GM12878 (cell line): ENCODE data around the gene SHPK. TPM values are rescaled to one million over a fixed set of nuclear protein-coding genes. Genes with fewer than 3 reads are reported as not detected.

Source experiments
- ATAC-seq: fragments of 200-7000 bp; cut with Tn5 transposase; 3 replicates; pipeline ENCODE4 v1.9.1; 2020; ENCODE audit warnings: mild to moderate bottlenecking, moderate library complexity
- BruUV-seq: library from RNA; stranded (reverse); fragments of 400-500 nt; replicated peaks from 2 replicates; lab custom pipeline; 2021; lab: Mats Ljungman, UMichigan
- CTCF ChIA-PET: fragments of 300-600 bp; sonication (Branson Sonifier 250); formaldehyde crosslinking; extraction: SDS; loops from one replicate; lab custom pipeline; 2021; ENCODE audit warnings: inconsistent platforms; lab: Yijun Ruan, JAX
- POLR2A ChIA-PET: fragments of 350-600 bp; formaldehyde crosslinking; extraction: SDS; loops from one replicate; lab custom pipeline; 2021; ENCODE audit warnings: inconsistent platforms; lab: Charles Lee
- RAD21 ChIA-PET: fragments of 300-600 bp; sonication (Branson Sonifier 250); formaldehyde crosslinking; loops from one replicate; lab custom pipeline; 2023; ENCODE audit warnings: antibody characterized with exemption; ENCODE audit not compliant: unreplicated experiment; lab: Charles Lee
- SMC1A ChIA-PET: fragments of 300-600 bp; sonication (Branson Sonifier 250); formaldehyde crosslinking; loops from one replicate; lab custom pipeline; 2023; ENCODE audit not compliant: unreplicated experiment, uncharacterized antibody; lab: Charles Lee
- DNase-seq: peaks from one replicate; pipeline ENCODE4 v3.0.0-alpha.2; 2011; ENCODE audit warnings: low read depth, low spot score
- FAIRE-seq: peaks from 3 replicates; lab custom pipeline; 2011; peaks lifted over from hg19 to GRCh38; lab: Jason Lieb, UNC
- H2AFZ ChIP-seq: 2 replicates; pipeline ENCODE4 v1.6.0; 2011; ENCODE audit warnings: low read depth, low read length, control low read depth; ENCODE audit not compliant: control insufficient read depth
- H3K27ac ChIP-seq: 2 replicates; pipeline ENCODE4 v1.5.1; 2011; ENCODE audit warnings: control low read depth; ENCODE audit not compliant: control insufficient read depth, insufficient read depth
- H3K27me3 ChIP-seq, 2 experiments: replicated peaks in 1 of 2; 2 replicates each; pipeline versions ENCODE4 v1.6.0 to v1.6.1; 2011; ENCODE audit warnings: low read length in 1 of 2; ENCODE audit not compliant: control insufficient read depth in 2 of 2, insufficient read depth in 2 of 2
- H3K36me3 ChIP-seq, 2 experiments: 2 replicates each; pipeline ENCODE4 v1.5.1; 2011; ENCODE audit warnings: low read length in 1 of 2; ENCODE audit not compliant: control insufficient read depth in 2 of 2, insufficient read depth in 2 of 2
- H3K4me1 ChIP-seq: 2 replicates; pipeline ENCODE4 v1.6.1; 2011; ENCODE audit warnings: mild to moderate bottlenecking, low read length, moderate library complexity, mixed read lengths; ENCODE audit not compliant: control insufficient read depth, insufficient read depth
- H3K4me2 ChIP-seq: 2 replicates; pipeline ENCODE4 v1.6.0; 2011; ENCODE audit warnings: control low read depth; ENCODE audit not compliant: control insufficient read depth, insufficient read depth
- H3K4me3 ChIP-seq: fragments of 200-600 bp; sonication (generic); 2 replicates; pipeline ENCODE4 v1.5.1; 2016
- H3K79me2 ChIP-seq: 2 replicates; pipeline ENCODE4 v1.6.0; 2011; ENCODE audit warnings: low read length; ENCODE audit not compliant: control insufficient read depth, insufficient read depth
- H3K9ac ChIP-seq: 2 replicates; pipeline ENCODE4 v1.8.0; 2011; ENCODE audit warnings: low read length, control low read depth, mixed read lengths; ENCODE audit not compliant: control insufficient read depth, insufficient read depth
- H3K9me3 ChIP-seq: replicated peaks from 3 replicates; pipeline ENCODE4 v1.5.1; 2011; ENCODE audit warnings: mild to moderate bottlenecking, low read length; ENCODE audit not compliant: control insufficient read depth, insufficient read depth
- H4K20me1 ChIP-seq: 2 replicates; pipeline ENCODE4 v1.6.0; 2011; ENCODE audit not compliant: control insufficient read depth, insufficient read depth
- CREB1 ChIP-seq: IDR thresholded peaks from 2 replicates; pipeline ENCODE4 v1.6.1; 2012; ENCODE audit warnings: low read depth, mild to moderate bottlenecking, inconsistent platforms
- GABPA ChIP-seq: IDR thresholded peaks from 2 replicates; pipeline ENCODE4 v1.6.1; 2014; ENCODE audit warnings: antibody characterized with exemption, low read depth, mild to moderate bottlenecking, inconsistent platforms
- RAD21 ChIP-seq: IDR thresholded peaks from 2 replicates; pipeline ENCODE4 v1.6.1; 2011; ENCODE audit warnings: mild to moderate bottlenecking, low read depth, low read length, moderate library complexity; ENCODE audit not compliant: insufficient read depth
- SP1 ChIP-seq: IDR thresholded peaks from one replicate; pipeline ENCODE4 v1.6.1; 2011; ENCODE audit warnings: low read depth, low read length
- STAT3 ChIP-seq: IDR thresholded peaks from 2 replicates; pipeline ENCODE4 v1.6.1; 2011; ENCODE audit warnings: low read depth, low read length, improper control_type of control experiment
- TCF3 ChIP-seq: IDR thresholded peaks from 2 replicates; pipeline ENCODE4 v1.6.1; 2012; ENCODE audit warnings: low read depth, mild to moderate bottlenecking, low read length, borderline replicate concordance; ENCODE audit not compliant: insufficient read depth
- WRNIP1 ChIP-seq: IDR thresholded peaks from 2 replicates; pipeline ENCODE4 v1.6.1; 2011; ENCODE audit warnings: low read depth, low read length, improper control_type of control experiment, borderline replicate concordance
- ZNF274 ChIP-seq: IDR thresholded peaks from one replicate; pipeline ENCODE4 v1.8.0; 2011; ENCODE audit not compliant: insufficient read length, insufficient read depth
- ZNF622 ChIP-seq: fragments of 450-650 bp; IDR thresholded peaks from 2 replicates; pipeline ENCODE4 v1.6.1; 2017; ENCODE audit warnings: mild to moderate bottlenecking, inconsistent platforms
- WGBS: methylation state at CpG from one replicate; pipeline ENCODE4 v1.1.6; 2016; ENCODE audit warnings: low lambda C conversion rate; ENCODE audit not compliant: insufficient replicate concordance, insufficient coverage; ENCODE audit errors: missing lambda C conversion rate; 5-methylcytosine and 5-hydroxymethylcytosine counted together
- in situ Hi-C: fragments of 300-500 bp; cut with MboI; formaldehyde crosslinking; loops from 9 replicates; pipeline ENCODE4 v1.14.3; 2018; ENCODE audit warnings: mixed read lengths
- intact Hi-C: fragments of 100-400 bp; cut with micrococcal nuclease; formaldehyde crosslinking; loops from one replicate; pipeline ENCODE4 v1.14.2; 2022; ENCODE audit not compliant: unreplicated experiment
- polyA plus RNA-seq, 11 experiments: library from polyadenylated mRNA; depleted of rRNA in 4 of 11; unstranded in 6 of 11; stranded (reverse) in 5 of 11; fragments of >200 nt; fragmentation: Nextera tagmentation in 4 of 11; fragmentation: Illumina TruSeq in 1 of 11; extraction: Ambion mirVana in 4 of 11; extraction: Trizol in 1 of 11; gene quantifications; 1 replicate in 1 of 11; 2 replicates in 10 of 11; pipeline versions ENCODE4 v1.2.1 to v1.2.3, GENCODE V29; 2011 to 2016; ENCODE audit warnings: inconsistent platforms in 2 of 11, missing spikeins in 2 of 11, low read depth in 1 of 11
- total RNA-seq, 4 experiments: library from RNA; depleted of rRNA in 3 of 4; stranded (reverse); fragments of >200 nt in 3 of 4; fragmentation: Illumina TruSeq in 1 of 4; extraction: Trizol in 1 of 4; gene quantifications; 2 replicates each; pipeline versions ENCODE4 v1.2.1 to v1.2.3, GENCODE V29; 2013 to 2021
- TF ChIP-seq, protein P1 (sequence below): fragments of 150-350 bp; IDR thresholded peaks from 2 replicates; pipeline ENCODE4 v1.6.1; 2016; ENCODE audit warnings: low read depth, low read length
- TF ChIP-seq, protein P2 (sequence below): fragments of 450-650 bp; formaldehyde crosslinking; IDR thresholded peaks from 2 replicates; pipeline ENCODE4 v1.4.0; 2020; ENCODE audit warnings: mild to moderate bottlenecking, moderate library complexity
- TF ChIP-seq, protein P3 (sequence below): IDR thresholded peaks from 2 replicates; pipeline ENCODE4 v1.6.1; 2012; ENCODE audit warnings: low read depth, low read length, improper control_type of control experiment

Gene SHPK
- total and polyA plus RNA-seq, 10 of the 15 experiments (the other 5 are each of a cell fraction or from before 2014, with no cell fraction given): 1.7 to 16.6 (median 12.9) TPM

DNA sequence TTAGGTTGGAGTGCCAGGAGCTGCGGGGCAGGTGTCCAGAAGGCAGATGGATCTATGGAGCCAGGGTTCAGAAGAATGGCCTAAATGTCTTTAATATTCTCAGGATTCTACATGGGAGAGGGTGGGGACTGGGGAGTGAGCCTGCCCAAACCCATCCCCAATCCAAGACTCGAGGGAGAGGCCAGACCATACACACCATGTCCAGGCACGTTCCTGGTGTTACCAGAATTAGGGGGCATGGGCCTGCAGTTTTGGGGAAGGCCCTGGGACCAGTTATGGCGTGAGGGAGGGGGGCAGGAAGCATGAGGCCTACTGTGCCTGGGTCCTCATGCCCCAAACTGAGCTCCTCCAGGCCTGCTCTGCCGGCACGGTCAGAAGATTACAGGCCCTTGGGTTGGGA, 30.5 kb upstream of the SHPK start:
- H3K4me2 ChIP-seq: no peak overlapping the region

More for the DNA sequence above, 30.5 kb upstream of the SHPK start:
- 83% methylated on average over 6 of the region's 6 CpGs for WGBS
- ChIA-PET CTCF (interaction anchor here (0.9 kb wide), 1 partner anchor 26 kb away, joined by 5 read pairs; no protein-coding TSS in a partner anchor), POLR2A (interaction anchor here (2.1 kb wide), 1 partner anchor 30 kb away, joined by 11 read pairs; the partner anchor contains the start of genes CTNS and SHPK), RAD21 (no interaction called here), SMC1A (interaction anchor here (1.2 kb wide), 1 partner anchor 16 kb away, joined by 4 read pairs; no protein-coding TSS in a partner anchor)
- no TSS peak for BruUV-seq
- H4K20me1 ChIP-seq: no peaks in the 10 kb centered on the region
- no peak overlapping the region for H2AFZ ChIP-seq
- H3K79me2 ChIP-seq: peaks cover 20% of the 10 kb centered on the region
- H3K36me3 ChIP-seq: no peaks in the 10 kb centered on the region
- no peak for TF ChIP-seq STAT3
- TF ChIP-seq GABPA: no peak
- TF ChIP-seq ZNF274: no peak
- TF ChIP-seq, protein P1, sequence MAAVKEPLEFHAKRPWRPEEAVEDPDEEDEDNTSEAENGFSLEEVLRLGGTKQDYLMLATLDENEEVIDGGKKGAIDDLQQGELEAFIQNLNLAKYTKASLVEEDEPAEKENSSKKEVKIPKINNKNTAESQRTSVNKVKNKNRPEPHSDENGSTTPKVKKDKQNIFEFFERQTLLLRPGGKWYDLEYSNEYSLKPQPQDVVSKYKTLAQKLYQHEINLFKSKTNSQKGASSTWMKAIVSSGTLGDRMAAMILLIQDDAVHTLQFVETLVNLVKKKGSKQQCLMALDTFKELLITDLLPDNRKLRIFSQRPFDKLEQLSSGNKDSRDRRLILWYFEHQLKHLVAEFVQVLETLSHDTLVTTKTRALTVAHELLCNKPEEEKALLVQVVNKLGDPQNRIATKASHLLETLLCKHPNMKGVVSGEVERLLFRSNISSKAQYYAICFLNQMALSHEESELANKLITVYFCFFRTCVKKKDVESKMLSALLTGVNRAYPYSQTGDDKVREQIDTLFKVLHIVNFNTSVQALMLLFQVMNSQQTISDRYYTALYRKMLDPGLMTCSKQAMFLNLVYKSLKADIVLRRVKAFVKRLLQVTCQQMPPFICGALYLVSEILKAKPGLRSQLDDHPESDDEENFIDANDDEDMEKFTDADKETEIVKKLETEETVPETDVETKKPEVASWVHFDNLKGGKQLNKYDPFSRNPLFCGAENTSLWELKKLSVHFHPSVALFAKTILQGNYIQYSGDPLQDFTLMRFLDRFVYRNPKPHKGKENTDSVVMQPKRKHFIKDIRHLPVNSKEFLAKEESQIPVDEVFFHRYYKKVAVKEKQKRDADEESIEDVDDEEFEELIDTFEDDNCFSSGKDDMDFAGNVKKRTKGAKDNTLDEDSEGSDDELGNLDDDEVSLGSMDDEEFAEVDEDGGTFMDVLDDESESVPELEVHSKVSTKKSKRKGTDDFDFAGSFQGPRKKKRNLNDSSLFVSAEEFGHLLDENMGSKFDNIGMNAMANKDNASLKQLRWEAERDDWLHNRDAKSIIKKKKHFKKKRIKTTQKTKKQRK: no peak
- TF ChIP-seq, protein P2, sequence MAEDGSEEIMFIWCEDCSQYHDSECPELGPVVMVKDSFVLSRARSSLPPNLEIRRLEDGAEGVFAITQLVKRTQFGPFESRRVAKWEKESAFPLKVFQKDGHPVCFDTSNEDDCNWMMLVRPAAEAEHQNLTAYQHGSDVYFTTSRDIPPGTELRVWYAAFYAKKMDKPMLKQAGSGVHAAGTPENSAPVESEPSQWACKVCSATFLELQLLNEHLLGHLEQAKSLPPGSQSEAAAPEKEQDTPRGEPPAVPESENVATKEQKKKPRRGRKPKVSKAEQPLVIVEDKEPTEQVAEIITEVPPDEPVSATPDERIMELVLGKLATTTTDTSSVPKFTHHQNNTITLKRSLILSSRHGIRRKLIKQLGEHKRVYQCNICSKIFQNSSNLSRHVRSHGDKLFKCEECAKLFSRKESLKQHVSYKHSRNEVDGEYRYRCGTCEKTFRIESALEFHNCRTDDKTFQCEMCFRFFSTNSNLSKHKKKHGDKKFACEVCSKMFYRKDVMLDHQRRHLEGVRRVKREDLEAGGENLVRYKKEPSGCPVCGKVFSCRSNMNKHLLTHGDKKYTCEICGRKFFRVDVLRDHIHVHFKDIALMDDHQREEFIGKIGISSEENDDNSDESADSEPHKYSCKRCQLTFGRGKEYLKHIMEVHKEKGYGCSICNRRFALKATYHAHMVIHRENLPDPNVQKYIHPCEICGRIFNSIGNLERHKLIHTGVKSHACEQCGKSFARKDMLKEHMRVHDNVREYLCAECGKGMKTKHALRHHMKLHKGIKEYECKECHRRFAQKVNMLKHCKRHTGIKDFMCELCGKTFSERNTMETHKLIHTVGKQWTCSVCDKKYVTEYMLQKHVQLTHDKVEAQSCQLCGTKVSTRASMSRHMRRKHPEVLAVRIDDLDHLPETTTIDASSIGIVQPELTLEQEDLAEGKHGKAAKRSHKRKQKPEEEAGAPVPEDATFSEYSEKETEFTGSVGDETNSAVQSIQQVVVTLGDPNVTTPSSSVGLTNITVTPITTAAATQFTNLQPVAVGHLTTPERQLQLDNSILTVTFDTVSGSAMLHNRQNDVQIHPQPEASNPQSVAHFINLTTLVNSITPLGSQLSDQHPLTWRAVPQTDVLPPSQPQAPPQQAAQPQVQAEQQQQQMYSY: no peak
- TF ChIP-seq CREB1: no peak
- no peak for TF ChIP-seq TCF3
- TF ChIP-seq, protein P3, sequence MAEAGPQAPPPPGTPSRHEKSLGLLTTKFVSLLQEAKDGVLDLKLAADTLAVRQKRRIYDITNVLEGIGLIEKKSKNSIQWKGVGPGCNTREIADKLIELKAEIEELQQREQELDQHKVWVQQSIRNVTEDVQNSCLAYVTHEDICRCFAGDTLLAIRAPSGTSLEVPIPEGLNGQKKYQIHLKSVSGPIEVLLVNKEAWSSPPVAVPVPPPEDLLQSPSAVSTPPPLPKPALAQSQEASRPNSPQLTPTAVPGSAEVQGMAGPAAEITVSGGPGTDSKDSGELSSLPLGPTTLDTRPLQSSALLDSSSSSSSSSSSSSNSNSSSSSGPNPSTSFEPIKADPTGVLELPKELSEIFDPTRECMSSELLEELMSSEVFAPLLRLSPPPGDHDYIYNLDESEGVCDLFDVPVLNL: no peak
- no peak for TF ChIP-seq ZNF622
- TF ChIP-seq SP1: no peak
- TF ChIP-seq RAD21: no peak
- no peak for TF ChIP-seq WRNIP1
- no peak for DNase-seq
- no peaks in the 10 kb centered on the region for H3K9me3 ChIP-seq
- H3K4me3 ChIP-seq: no peak overlapping the region
- peaks cover 8% of the 10 kb centered on the region for H3K4me1 ChIP-seq
- H3K27me3 ChIP-seq: no peaks in the 10 kb centered on the region
- intact Hi-C loops: loop anchor here (10.0 kb wide), 1 partner anchor 112 kb away; the partner anchor contains the start of gene TRPV3
- H3K27ac ChIP-seq: no peak overlapping the region
- no peak for ATAC-seq
- FAIRE-seq: no peak
- in situ Hi-C loops: no loop called here
- no peak overlapping the region for H3K9ac ChIP-seq
